ENCODE results near the gene LYPD5.

GRCh38 chr19:43779820-43780219 is 22.4 kb downstream of the LYPD5 start:
- TF ChIP-seq E2F1 (CRISPR knock-in tag; IDR thresholded peaks at IDR 0.05) = no peak
- no peak for TF ChIP-seq CTCF (IDR thresholded peaks at IDR 0.05)
- TF ChIP-seq ZNF423 (CRISPR knock-in tag; IDR thresholded peaks at IDR 0.05) = no peak
- TF ChIP-seq JUN (CRISPR knock-in tag; IDR thresholded peaks at IDR 0.05) = no peak
- no peak for TF ChIP-seq ZNF512 (CRISPR knock-in tag; IDR thresholded peaks at IDR 0.05; ENCODE audit: borderline replicate concordance)

Measured in WTC11 (cell line).